Lower lobe of right lung (tissue), 2 donors: ENCODE data around the gene SMPDL3B. TPM values are rescaled to one million over a fixed set of nuclear protein-coding genes. Genes with fewer than 3 reads are reported as not detected.

Experiments
- ATAC-seq, 2 donors: fragments of 200-7000 bp; cut with Tn5 transposase; one replicate each; pipeline ENCODE4 v1.9.1; 2020 to 2022; ENCODE audit warnings: mild to moderate bottlenecking in 2 of 2, moderate library complexity in 2 of 2
- DNase-seq: peaks from one replicate; pipeline ENCODE4 v3.0.0-alpha.2; 2020
- H3K27ac ChIP-seq: fragments of 200-600 bp; one replicate; pipeline ENCODE4 v1.8.0; 2022
- H3K27me3 ChIP-seq: fragments of 200-600 bp; one replicate; pipeline ENCODE4 v1.8.0; 2022; ENCODE audit warnings: low read depth
- H3K36me3 ChIP-seq: fragments of 200-600 bp; one replicate; pipeline ENCODE4 v1.8.0; 2022; ENCODE audit warnings: mild to moderate bottlenecking
- H3K4me1 ChIP-seq: fragments of 200-600 bp; one replicate; pipeline ENCODE4 v1.8.0; 2022
- H3K4me3 ChIP-seq: fragments of 200-600 bp; one replicate; pipeline ENCODE4 v1.8.0; 2022; ENCODE audit warnings: mild to moderate bottlenecking
- H3K9me3 ChIP-seq: fragments of 200-600 bp; one replicate; pipeline ENCODE4 v1.8.0; 2022
- CTCF ChIP-seq: fragments of 200-600 bp; IDR thresholded peaks from one replicate; pipeline ENCODE4 v1.8.0; 2022; ENCODE audit warnings: antibody characterized with exemption, mild to moderate bottlenecking
- intact Hi-C: fragments of 100-400 bp; cut with DNase I; formaldehyde crosslinking; loops from one replicate; pipeline ENCODE4 v1.11.0; 2022
- total RNA-seq: library from RNA; stranded (reverse); fragmentation: NEBNext Ultra II Directional; extraction: Animal tissue kit (Norgen Biotek cat#: 25700); gene quantifications from one replicate; pipeline ENCODE4 v1.2.1, GENCODE V29; 2021
- donor health status: DM: no; HTN: yes; CAD: no; lungs with severe emphysema.

Gene SMPDL3B
- total RNA-seq, 1 donor from 2014 or later = 15.4 TPM

- Histone ChIP-seq H3K36me3 (no peaks in the 10 kb centered on the region), H3K9me3 (no peaks in the 10 kb centered on the region), H3K27me3 (no peaks in the 10 kb centered on the region), H3K4me3 (no peak overlapping the region), H3K27ac (no peak overlapping the region), H3K4me1 (no peaks in the 10 kb centered on the region)
- DNase-seq = no peak
- ATAC-seq = peak in 1 of 2 donors; percentile 30
- TF ChIP-seq CTCF = no peak
- intact Hi-C loops = no loop called here
These were observed 17.3 kb downstream of the SMPDL3B start for GRCh38 chr1:27952147-27952546.

GRCh38 chr1:27954186-27954585, 19.4 kb downstream of the SMPDL3B start:
- Histone ChIP-seq H3K4me3 (no peak overlapping the region), H3K27me3 (no peaks in the 10 kb centered on the region), H3K9me3 (no peaks in the 10 kb centered on the region), H3K36me3 (no peaks in the 10 kb centered on the region), H3K27ac (no peak overlapping the region), H3K4me1 (peaks cover 3% of the 10 kb centered on the region)
- no peak for DNase-seq
- no peak for ATAC-seq
- no peak for TF ChIP-seq CTCF
- intact Hi-C loops = no loop called here

GRCh38 chr1:27955076-27955475, 20.3 kb downstream of the SMPDL3B start:
- no peaks in the 10 kb centered on the region for H3K27me3 ChIP-seq
- H3K9me3 ChIP-seq = no peaks in the 10 kb centered on the region
- intact Hi-C loops = no loop called here
- ATAC-seq (no peak), DNase-seq (no peak)
- TF ChIP-seq CTCF = no peak
- no peak overlapping the region for H3K27ac ChIP-seq
- no peaks in the 10 kb centered on the region for H3K36me3 ChIP-seq
- peaks cover 5% of the 10 kb centered on the region for H3K4me1 ChIP-seq
- no peak overlapping the region for H3K4me3 ChIP-seq

GRCh38 chr1:27956761-27957160, 22.0 kb downstream of the SMPDL3B start:
- ATAC-seq = no peak

GRCh38 chr1:27957655-27958054, 22.9 kb downstream of the SMPDL3B start:
- TF ChIP-seq CTCF = no peak
- H3K4me3 ChIP-seq = no peak overlapping the region
- peaks cover 23% of the 10 kb centered on the region for H3K4me1 ChIP-seq
- no peaks in the 10 kb centered on the region for H3K9me3 ChIP-seq
- no peaks in the 10 kb centered on the region for H3K27me3 ChIP-seq
- H3K36me3 ChIP-seq = no peaks in the 10 kb centered on the region
- no peak for ATAC-seq
- intact Hi-C loops = no loop called here
- DNase-seq = no peak
- H3K27ac ChIP-seq = no peak overlapping the region

More at GRCh38 chr1:27956761-27957160, 22.0 kb downstream of the SMPDL3B start:
- no peak for DNase-seq
- Histone ChIP-seq H3K27ac (no peak overlapping the region), H3K9me3 (no peaks in the 10 kb centered on the region), H3K27me3 (no peaks in the 10 kb centered on the region), H3K4me1 (peaks cover 22% of the 10 kb centered on the region), H3K36me3 (no peaks in the 10 kb centered on the region), H3K4me3 (no peak overlapping the region)
- intact Hi-C loops = no loop called here
- TF ChIP-seq CTCF = no peak

- TF ChIP-seq CTCF = no peak
- intact Hi-C loops = no loop called here
- no peak overlapping the region for H3K27ac ChIP-seq
- DNase-seq (no peak), ATAC-seq (no peak)
- no peak overlapping the region for H3K4me3 ChIP-seq
- peaks cover 5% of the 10 kb centered on the region for H3K36me3 ChIP-seq
- H3K9me3 ChIP-seq = no peaks in the 10 kb centered on the region
- H3K27me3 ChIP-seq = no peaks in the 10 kb centered on the region
- peaks cover 23% of the 10 kb centered on the region for H3K4me1 ChIP-seq
These were observed 23.7 kb downstream of the SMPDL3B start for GRCh38 chr1:27958513-27958912.
